DND-41 (cell line): Measurements from ENCODE around the gene CALN1.

Experiments
- ATAC-seq: fragments of 200-7000 bp; cut with Tn5 transposase; 3 replicates; pipeline ENCODE4 v1.9.1; 2021; ENCODE audit warnings: low read depth; ENCODE audit not compliant: insufficient read depth
- DNase-seq: peaks from one replicate; pipeline ENCODE4 v3.0.0-alpha.2; 2020
- H2AFZ ChIP-seq: 2 replicates; pipeline ENCODE4 v1.6.0; 2012; ENCODE audit warnings: low read depth, low read length
- H3K27ac ChIP-seq: 2 replicates; pipeline ENCODE4 v1.5.1; 2012; ENCODE audit warnings: low read length, inconsistent platforms
- H3K27me3 ChIP-seq: fragments of 200-600 bp; sonication (generic); 2 replicates; pipeline ENCODE4 v1.6.0; 2012; ENCODE audit warnings: low read length, mild to moderate bottlenecking, inconsistent platforms; ENCODE audit not compliant: insufficient read depth, poor library complexity
- H3K36me3 ChIP-seq: 2 replicates; pipeline ENCODE4 v1.5.1; 2012; ENCODE audit warnings: low read length, inconsistent platforms; ENCODE audit not compliant: insufficient read depth
- H3K4me1 ChIP-seq: 2 replicates; pipeline ENCODE4 v1.5.1; 2012; ENCODE audit warnings: mild to moderate bottlenecking, low read length; ENCODE audit not compliant: insufficient read depth
- H3K4me2 ChIP-seq: 2 replicates; pipeline ENCODE4 v1.6.0; 2012; ENCODE audit warnings: mild to moderate bottlenecking, moderate library complexity, low read length, inconsistent platforms; ENCODE audit not compliant: insufficient read depth
- H3K4me3 ChIP-seq, 2 experiments: fragments of 200-600 bp in 1 of 2; shearing (Covaris generic) in 1 of 2; 2 replicates each; pipeline ENCODE4 v1.5.1; 2012 to 2016; ENCODE audit warnings: inconsistent platforms in 2 of 2, low read length in 2 of 2, mild to moderate bottlenecking in 2 of 2, low read depth in 1 of 2, moderate library complexity in 1 of 2
- H3K79me2 ChIP-seq: 2 replicates; pipeline ENCODE4 v1.6.0; 2012; ENCODE audit warnings: low read length, inconsistent platforms; ENCODE audit not compliant: insufficient read depth
- H3K9ac ChIP-seq: 2 replicates; pipeline ENCODE4 v1.6.0; 2012; ENCODE audit warnings: low read depth, mild to moderate bottlenecking, inconsistent platforms, low read length, moderate library complexity
- H3K9me3 ChIP-seq: 2 replicates; pipeline ENCODE4 v1.5.1; 2012; ENCODE audit warnings: low read length, moderate library complexity, mild to moderate bottlenecking, inconsistent platforms; ENCODE audit not compliant: insufficient read depth, severe bottlenecking
- H4K20me1 ChIP-seq: 2 replicates; pipeline ENCODE4 v1.6.0; 2012; ENCODE audit warnings: low read length; ENCODE audit not compliant: insufficient read depth
- CTCF ChIP-seq: IDR thresholded peaks from 2 replicates; pipeline ENCODE4 v1.5.1; 2012; ENCODE audit warnings: borderline replicate concordance, low read length, moderate library complexity, mild to moderate bottlenecking; ENCODE audit not compliant: poor library complexity, severe bottlenecking; ENCODE audit errors: extremely low read depth
- EZH2 ChIP-seq: IDR thresholded peaks from 3 replicates; pipeline ENCODE4 v1.6.1; 2012; ENCODE audit warnings: borderline replicate concordance, low read depth, mild to moderate bottlenecking, moderate library complexity, low read length, inconsistent platforms; ENCODE audit not compliant: severe bottlenecking

The CALN1 gene

GRCh38 chr7:72405418-72405817 is 6.7 kb downstream of the CALN1 start:
- ATAC-seq (no peak), DNase-seq (no peak)
- no peaks in the 10 kb centered on the region for H3K27me3 ChIP-seq
- H2AFZ ChIP-seq = no peak overlapping the region
- TF ChIP-seq EZH2 (no peak), CTCF (no peak)
- no peaks in the 10 kb centered on the region for H3K9me3 ChIP-seq
- H3K4me3 ChIP-seq = no peak overlapping the region
- H3K79me2 ChIP-seq = no peaks in the 10 kb centered on the region
- H3K36me3 ChIP-seq = no peaks in the 10 kb centered on the region
- no peak overlapping the region for H3K27ac ChIP-seq
- no peak overlapping the region for H3K9ac ChIP-seq
- 0 out of 2 replicates have a peak, but pooled peaks cover 3% of the 10 kb centered on the region for H3K4me1 ChIP-seq
- no peaks in the 10 kb centered on the region for H4K20me1 ChIP-seq
- H3K4me2 ChIP-seq = no peak overlapping the region

DNA sequence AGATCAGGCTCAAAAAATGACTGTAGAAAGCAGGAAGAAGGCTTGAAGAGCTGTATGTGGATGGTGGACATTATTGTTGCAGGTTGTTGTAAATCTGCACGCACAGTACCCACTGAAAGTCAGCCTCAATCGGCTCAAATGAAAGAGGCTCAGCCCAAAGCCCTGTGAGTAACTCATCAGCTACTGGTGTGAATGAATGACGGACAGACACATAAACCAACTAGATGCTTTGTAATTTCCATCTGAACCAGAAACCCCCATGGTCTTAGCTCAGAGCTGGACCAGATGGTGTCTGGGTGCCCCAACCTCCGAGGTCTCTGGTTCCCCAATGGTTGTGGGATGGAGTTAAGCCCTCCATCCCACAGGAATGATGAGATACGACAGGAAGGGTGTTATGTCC is 7.4 kb downstream of the CALN1 start:
- Histone ChIP-seq H3K4me3 (no peak overlapping the region), H4K20me1 (no peaks in the 10 kb centered on the region), H3K9ac (no peak overlapping the region), H3K36me3 (no peaks in the 10 kb centered on the region), H3K9me3 (no peaks in the 10 kb centered on the region), H3K4me2 (no peak overlapping the region), H3K27ac (no peak overlapping the region), H3K4me1 (0 out of 2 replicates have a peak, but pooled peaks cover 3% of the 10 kb centered on the region), H3K79me2 (no peaks in the 10 kb centered on the region), H2AFZ (no peak overlapping the region), H3K27me3 (no peaks in the 10 kb centered on the region)
- TF ChIP-seq EZH2 (no peak), CTCF (no peak)
- DNase-seq (no peak), ATAC-seq (no peak)

DNA sequence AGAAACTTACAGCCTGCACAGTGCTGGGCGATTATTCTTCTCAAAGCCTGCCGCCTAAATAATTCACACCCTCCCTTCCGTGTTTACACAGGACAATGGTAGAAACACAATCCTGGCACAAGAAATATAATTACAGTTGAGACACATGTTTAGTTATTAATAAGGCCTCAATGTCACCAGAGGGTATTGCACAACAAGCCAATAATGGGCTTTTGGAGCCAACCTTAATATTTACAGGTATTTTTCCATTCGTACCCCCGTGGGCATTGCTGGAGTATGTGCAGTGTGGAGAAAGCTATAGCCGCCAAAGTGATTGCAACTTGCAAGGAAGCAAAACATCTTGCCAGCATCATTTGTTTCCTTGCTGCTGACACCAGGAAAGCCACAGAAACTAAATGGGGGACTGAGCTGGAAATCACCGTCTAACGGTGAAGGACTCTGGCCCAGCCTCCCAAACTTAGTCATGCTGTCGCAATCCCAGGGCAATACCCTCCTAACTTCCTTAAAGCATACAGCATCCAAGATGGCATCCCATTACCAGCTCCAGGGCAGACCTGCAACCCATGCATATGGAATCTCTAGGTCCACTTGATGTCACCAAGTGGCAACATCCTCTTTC is 8.6 kb downstream of the CALN1 start:
- Histone ChIP-seq H3K27me3 (no peaks in the 10 kb centered on the region), H3K4me3 (no peak overlapping the region), H2AFZ (no peak overlapping the region), H3K79me2 (no peaks in the 10 kb centered on the region), H4K20me1 (no peaks in the 10 kb centered on the region), H3K36me3 (no peaks in the 10 kb centered on the region), H3K9ac (no peak overlapping the region), H3K9me3 (no peaks in the 10 kb centered on the region), H3K4me1 (0 out of 2 replicates have a peak, but pooled peaks cover 3% of the 10 kb centered on the region), H3K27ac (no peak overlapping the region), H3K4me2 (no peak overlapping the region)
- ATAC-seq = no peak
- TF ChIP-seq EZH2 = no peak
- no peak for DNase-seq

- no peaks in the 10 kb centered on the region for H3K4me1 ChIP-seq
- ATAC-seq (no peak), DNase-seq (no peak)
- H3K9me3 ChIP-seq = no peaks in the 10 kb centered on the region
- TF ChIP-seq EZH2 = no peak
- no peak for TF ChIP-seq CTCF
- H3K36me3 ChIP-seq = no peaks in the 10 kb centered on the region
- no peaks in the 10 kb centered on the region for H3K79me2 ChIP-seq
- H3K4me2 ChIP-seq = no peak overlapping the region
- H4K20me1 ChIP-seq = no peaks in the 10 kb centered on the region
- no peak overlapping the region for H3K27ac ChIP-seq
- H3K27me3 ChIP-seq = no peaks in the 10 kb centered on the region
- H3K4me3 ChIP-seq = no peak overlapping the region
- H3K9ac ChIP-seq = no peak overlapping the region
- no peak overlapping the region for H2AFZ ChIP-seq
Observed at GRCh38 chr7:72394016-72394415, 18.1 kb downstream of the CALN1 start.
